ENCODE measurements around the gene FAM171A1.

FAM171A1 gene

GRCh38 chr10:15168786-15169554 lies 202.1 kb downstream of the FAM171A1 start:
- peak; percentile 95 for DNase-seq (ENCODE audit: low read depth)

- DNase-seq (ENCODE audit: low read depth) = no peak
These were observed 202.8 kb downstream of the FAM171A1 start, which contains the start of gene NMT2 for GRCh38 chr10:15168291-15168785. Gene NMT2 (minus strand): TSS chr10:15168693. CDS start chr10:15168612, 81 bp downstream.

- DNase-seq (ENCODE audit: low read depth) = peak; percentile 14
These were observed 203.4 kb downstream of the FAM171A1 start for GRCh38 chr10:15167411-15168290.

- DNase-seq (ENCODE audit: low read depth) = no peak
These were observed 204.8 kb downstream of the FAM171A1 start for GRCh38 chr10:15166325-15166724.

GRCh38 chr10:15163253-15163828 lies 207.7 kb downstream of the FAM171A1 start:
- no peak for DNase-seq (ENCODE audit: low read depth)
